ENCODE results near the gene TRPM6. TPM values are rescaled to one million over a fixed set of nuclear protein-coding genes. Genes with fewer than 3 reads are reported as not detected.

Gene TRPM6
- total RNA-seq, 2 donors from 2014 or later = 0.41 to 1.3 TPM

GRCh38 chr9:74765481-74765971 lies 122.2 kb downstream of the TRPM6 start:
- no peak overlapping the region for H3K27ac ChIP-seq
- ATAC-seq (ENCODE audit: insufficient number of reproducible peaks, low FRiP score, low read depth) = no peak

DNA sequence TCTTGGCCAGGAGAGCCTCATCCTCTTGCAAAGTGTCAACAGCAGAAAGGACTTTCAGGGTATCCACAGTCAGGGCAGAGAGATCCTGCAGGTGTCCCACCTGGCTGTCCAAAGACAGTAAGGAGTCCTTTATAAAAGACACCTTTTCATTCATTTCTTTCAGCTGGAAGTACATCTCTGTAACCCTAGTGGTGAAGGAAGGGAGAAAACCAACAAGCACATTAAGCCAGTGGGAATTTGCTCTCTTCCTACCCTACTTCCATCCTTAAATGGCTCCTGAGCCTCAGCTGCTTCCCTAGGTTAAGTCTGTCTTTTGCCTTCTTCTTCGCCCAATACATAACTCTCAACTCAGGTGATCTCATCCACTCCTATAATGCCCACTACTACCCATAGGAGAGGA lies 124.8 kb downstream of the TRPM6 start:
- H3K27me3 ChIP-seq (replicated peaks; ENCODE audit: insufficient read depth) = no peaks in the 10 kb centered on the region
- ATAC-seq (ENCODE audit: insufficient number of reproducible peaks, low FRiP score, low read depth) = no peak
- no peak overlapping the region for H3K4me3 ChIP-seq

More at GRCh38 chr9:74765481-74765971, 122.2 kb downstream of the TRPM6 start:
- DNase-seq (ENCODE audit: low spot score) = no peak
- Histone ChIP-seq H3K27me3 (replicated peaks; ENCODE audit: insufficient read depth) (no peaks in the 10 kb centered on the region), H3K9me3 (no peaks in the 10 kb centered on the region), H3K4me1 (ENCODE audit: control insufficient read depth in 1 of 2, low read depth in 2 of 2) (no peaks in the 10 kb centered on the region), H3K4me3 (no peak overlapping the region), H3K36me3 (no peaks in the 10 kb centered on the region)
- TF ChIP-seq, protein P1, sequence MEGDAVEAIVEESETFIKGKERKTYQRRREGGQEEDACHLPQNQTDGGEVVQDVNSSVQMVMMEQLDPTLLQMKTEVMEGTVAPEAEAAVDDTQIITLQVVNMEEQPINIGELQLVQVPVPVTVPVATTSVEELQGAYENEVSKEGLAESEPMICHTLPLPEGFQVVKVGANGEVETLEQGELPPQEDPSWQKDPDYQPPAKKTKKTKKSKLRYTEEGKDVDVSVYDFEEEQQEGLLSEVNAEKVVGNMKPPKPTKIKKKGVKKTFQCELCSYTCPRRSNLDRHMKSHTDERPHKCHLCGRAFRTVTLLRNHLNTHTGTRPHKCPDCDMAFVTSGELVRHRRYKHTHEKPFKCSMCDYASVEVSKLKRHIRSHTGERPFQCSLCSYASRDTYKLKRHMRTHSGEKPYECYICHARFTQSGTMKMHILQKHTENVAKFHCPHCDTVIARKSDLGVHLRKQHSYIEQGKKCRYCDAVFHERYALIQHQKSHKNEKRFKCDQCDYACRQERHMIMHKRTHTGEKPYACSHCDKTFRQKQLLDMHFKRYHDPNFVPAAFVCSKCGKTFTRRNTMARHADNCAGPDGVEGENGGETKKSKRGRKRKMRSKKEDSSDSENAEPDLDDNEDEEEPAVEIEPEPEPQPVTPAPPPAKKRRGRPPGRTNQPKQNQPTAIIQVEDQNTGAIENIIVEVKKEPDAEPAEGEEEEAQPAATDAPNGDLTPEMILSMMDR (IDR thresholded peaks at IDR 0.05) = no peak

GRCh38 chr9:74760031-74760700 lies 127.6 kb downstream of the TRPM6 start:
- TF ChIP-seq, protein P1 (IDR thresholded peaks at IDR 0.05) = no peak
- ATAC-seq (ENCODE audit: insufficient number of reproducible peaks, low FRiP score, low read depth) (no peak), DNase-seq (ENCODE audit: low spot score) (no peak)
- Histone ChIP-seq H3K4me3 (no peak overlapping the region), H3K9me3 (no peaks in the 10 kb centered on the region), H3K4me1 (ENCODE audit: control insufficient read depth in 1 of 2, low read depth in 2 of 2) (no peaks in the 10 kb centered on the region), H3K36me3 (no peaks in the 10 kb centered on the region), H3K27me3 (replicated peaks; ENCODE audit: insufficient read depth) (no peaks in the 10 kb centered on the region), H3K27ac (no peak overlapping the region)

More for the DNA sequence above, 124.8 kb downstream of the TRPM6 start:
- TF ChIP-seq, protein P1 (IDR thresholded peaks at IDR 0.05) = no peak
- Histone ChIP-seq H3K36me3 (no peaks in the 10 kb centered on the region), H3K9me3 (no peaks in the 10 kb centered on the region), H3K4me1 (ENCODE audit: control insufficient read depth in 1 of 2, low read depth in 2 of 2) (no peaks in the 10 kb centered on the region), H3K27ac (no peak overlapping the region)
- no peak for DNase-seq (ENCODE audit: low spot score)

DNA sequence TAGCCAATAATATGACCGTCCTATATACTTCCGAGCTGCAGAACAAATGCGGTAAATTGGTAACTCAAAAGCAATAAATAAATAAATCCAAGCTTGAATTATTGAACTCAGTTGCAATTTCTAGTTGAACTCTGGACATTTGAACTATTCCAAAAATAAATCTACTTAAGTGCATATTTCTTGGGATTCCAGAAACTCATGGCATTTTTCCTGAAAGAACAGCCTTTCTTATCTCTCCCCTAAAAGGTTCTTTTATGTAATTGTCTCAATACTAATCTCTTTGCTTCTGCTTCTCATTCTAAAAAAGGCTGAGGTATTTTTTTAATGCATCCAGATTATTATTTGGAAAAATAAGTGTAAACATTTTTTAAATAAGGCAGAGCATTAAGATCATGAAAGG lies 131.7 kb downstream of the TRPM6 start:
- H3K27ac ChIP-seq = no peak overlapping the region
- TF ChIP-seq, protein P1 (IDR thresholded peaks at IDR 0.05) = no peak
- no peaks in the 10 kb centered on the region for H3K27me3 ChIP-seq (replicated peaks; ENCODE audit: insufficient read depth)
- DNase-seq (ENCODE audit: low spot score) (no peak), ATAC-seq (ENCODE audit: insufficient number of reproducible peaks, low FRiP score, low read depth) (no peak)
- no peaks in the 10 kb centered on the region for H3K9me3 ChIP-seq
- H3K4me1 ChIP-seq (ENCODE audit: control insufficient read depth in 1 of 2, low read depth in 2 of 2) = no peaks in the 10 kb centered on the region
- H3K4me3 ChIP-seq = no peak overlapping the region
- no peaks in the 10 kb centered on the region for H3K36me3 ChIP-seq

DNA sequence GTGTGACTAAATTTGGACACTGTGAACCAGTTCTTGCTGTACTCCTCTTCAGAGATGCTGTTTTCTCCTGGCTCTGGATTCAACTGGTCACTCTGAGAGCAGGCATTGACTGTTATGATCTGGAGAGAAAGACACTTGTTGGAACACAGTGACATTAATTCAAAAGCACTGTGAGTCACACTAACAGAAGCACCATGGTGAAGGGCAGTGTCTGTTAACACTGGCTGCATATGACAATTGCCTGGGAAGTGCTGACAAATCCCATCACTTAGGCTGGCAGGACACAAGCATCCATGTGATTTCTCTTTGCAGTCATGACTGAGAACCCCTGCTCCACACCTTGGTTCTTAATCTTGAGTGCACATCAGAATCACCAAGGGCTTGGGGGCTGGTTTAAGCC lies 132.4 kb downstream of the TRPM6 start:
- no peaks in the 10 kb centered on the region for H3K27me3 ChIP-seq (replicated peaks; ENCODE audit: insufficient read depth)
- H3K36me3 ChIP-seq = no peaks in the 10 kb centered on the region
- ATAC-seq (ENCODE audit: insufficient number of reproducible peaks, low FRiP score, low read depth) = no peak
- no peaks in the 10 kb centered on the region for H3K9me3 ChIP-seq
- no peak overlapping the region for H3K4me3 ChIP-seq
- H3K27ac ChIP-seq = no peak overlapping the region
- no peaks in the 10 kb centered on the region for H3K4me1 ChIP-seq (ENCODE audit: control insufficient read depth in 1 of 2, low read depth in 2 of 2)
- no peak for DNase-seq (ENCODE audit: low spot score)
- TF ChIP-seq, protein P1 (IDR thresholded peaks at IDR 0.05) = no peak

Measured in thoracic aorta (tissue), 2 donors.